ENCODE results near the gene LSM14A.
A peak's percentile ranks its signal among the peaks of the same experiment; 100 is the strongest.

The LSM14A gene

GRCh38 chr19:34230820-34231219 is 58.5 kb downstream of the LSM14A start:
- H3K36me3 ChIP-seq = peaks cover 44% of the 10 kb centered on the region
- H3K9me3 ChIP-seq (ENCODE audit: severe bottlenecking) = no peaks in the 10 kb centered on the region
- no peak overlapping the region for H3K27ac ChIP-seq

GRCh38 chr19:34231439-34231838 is 59.1 kb downstream of the LSM14A start:
- Histone ChIP-seq H3K4me3 (ENCODE audit: low read depth, low read length) (no peak overlapping the region), H3K9me3 (ENCODE audit: severe bottlenecking) (no peaks in the 10 kb centered on the region), H3K36me3 (peaks cover 40% of the 10 kb centered on the region), H3K27ac (no peak overlapping the region), H3K27me3 (ENCODE audit: insufficient read depth, low read depth, severe bottlenecking) (no peaks in the 10 kb centered on the region)
- DNase-seq = no peak
- TF ChIP-seq CTCF (IDR thresholded peaks at IDR 0.05; ENCODE audit: low read depth, low read length) = no peak

More at GRCh38 chr19:34230820-34231219, 58.5 kb downstream of the LSM14A start:
- no peak for TF ChIP-seq CTCF (IDR thresholded peaks at IDR 0.05; ENCODE audit: low read depth, low read length)
- Histone ChIP-seq H3K27me3 (ENCODE audit: insufficient read depth, low read depth, severe bottlenecking) (no peaks in the 10 kb centered on the region), H3K4me3 (ENCODE audit: low read depth, low read length) (no peak overlapping the region)
- DNase-seq = no peak

GRCh38 chr19:34232566-34233481 is 60.5 kb downstream of the LSM14A start:
- Histone ChIP-seq H3K36me3 (peaks cover 30% of the 10 kb centered on the region), H3K4me3 (ENCODE audit: low read depth, low read length) (no peak overlapping the region), H3K27ac (peak overlapping the region; percentile 40), H3K9me3 (ENCODE audit: severe bottlenecking) (no peaks in the 10 kb centered on the region), H3K27me3 (ENCODE audit: insufficient read depth, low read depth, severe bottlenecking) (no peaks in the 10 kb centered on the region)
- no peak for TF ChIP-seq CTCF (IDR thresholded peaks at IDR 0.05; ENCODE audit: low read depth, low read length)
- DNase-seq = peak; percentile 53

GRCh38 chr19:34235425-34235940 is 63.2 kb downstream of the LSM14A start:
- Histone ChIP-seq H3K27ac (no peak overlapping the region), H3K27me3 (ENCODE audit: insufficient read depth, low read depth, severe bottlenecking) (no peaks in the 10 kb centered on the region), H3K9me3 (ENCODE audit: severe bottlenecking) (no peaks in the 10 kb centered on the region), H3K4me3 (ENCODE audit: low read depth, low read length) (no peak overlapping the region), H3K36me3 (peaks cover 3% of the 10 kb centered on the region)
- no peak for TF ChIP-seq CTCF (IDR thresholded peaks at IDR 0.05; ENCODE audit: low read depth, low read length)
- no peak for DNase-seq

GRCh38 chr19:34236035-34236987 is 64.0 kb downstream of the LSM14A start:
- Histone ChIP-seq H3K27ac (no peak overlapping the region), H3K9me3 (ENCODE audit: severe bottlenecking) (no peaks in the 10 kb centered on the region), H3K27me3 (ENCODE audit: insufficient read depth, low read depth, severe bottlenecking) (no peaks in the 10 kb centered on the region), H3K4me3 (ENCODE audit: low read depth, low read length) (no peak overlapping the region), H3K36me3 (no peaks in the 10 kb centered on the region)
- no peak for DNase-seq
- no peak for TF ChIP-seq CTCF (IDR thresholded peaks at IDR 0.05; ENCODE audit: low read depth, low read length)
